GM19395 (cell line): ENCODE measurements around the gene KCNB1.
"Not testable (repeated sequence)": the region's sequence is repeated elsewhere in the genome, so short reads cannot be mapped to it uniquely, and the experiment has no call there.

ENCODE experiments used
- ATAC-seq: cut with Tn5 transposase; IDR thresholded peaks from one replicate; pipeline ENCODE4 v1.9.1; 2021; ENCODE audit warnings: mild to moderate bottlenecking, moderate library complexity; ENCODE audit not compliant: unreplicated experiment

The KCNB1 gene

GRCh38 chr20:49412254-49412653, 70.2 kb downstream of the KCNB1 start:
- no peak for ATAC-seq

- ATAC-seq: no peak
Observed at GRCh38 chr20:49411221-49411925, 71.1 kb downstream of the KCNB1 start.

- not testable (repeated sequence) for ATAC-seq
Observed at GRCh38 chr20:49409975-49410621, 72.4 kb downstream of the KCNB1 start.

GRCh38 chr20:49409302-49409974, 73.0 kb downstream of the KCNB1 start:
- ATAC-seq: no peak

GRCh38 chr20:49408509-49409104, 73.9 kb downstream of the KCNB1 start:
- ATAC-seq: no peak

GRCh38 chr20:49406666-49407065, 75.8 kb downstream of the KCNB1 start:
- no peak for ATAC-seq

GRCh38 chr20:49405696-49406095, 76.8 kb downstream of the KCNB1 start:
- no peak for ATAC-seq

GRCh38 chr20:49405062-49405683, 77.3 kb downstream of the KCNB1 start:
- ATAC-seq: no peak

GRCh38 chr20:49404461-49404860, 78.0 kb downstream of the KCNB1 start:
- no peak for ATAC-seq

GRCh38 chr20:49403911-49404310, 78.6 kb downstream of the KCNB1 start:
- no peak for ATAC-seq

- ATAC-seq: no peak
Observed at GRCh38 chr20:49403012-49403411, 79.5 kb downstream of the KCNB1 start.

- ATAC-seq: no peak
Observed at GRCh38 chr20:49400904-49401303, 81.6 kb downstream of the KCNB1 start.

- no peak for ATAC-seq
Observed at GRCh38 chr20:49400410-49400809, 82.1 kb downstream of the KCNB1 start.

GRCh38 chr20:49399329-49399728, 83.1 kb downstream of the KCNB1 start:
- ATAC-seq: no peak

- no peak for ATAC-seq
Observed at GRCh38 chr20:49398401-49399144, 83.9 kb downstream of the KCNB1 start.

- ATAC-seq: no peak
Observed at GRCh38 chr20:49397525-49397924, 84.9 kb downstream of the KCNB1 start.

GRCh38 chr20:49396230-49396629, 86.2 kb downstream of the KCNB1 start:
- ATAC-seq: no peak

- ATAC-seq: no peak
Observed at GRCh38 chr20:49395659-49396058, 86.8 kb downstream of the KCNB1 start.

- no peak for ATAC-seq
Observed at GRCh38 chr20:49395183-49395582, 87.3 kb downstream of the KCNB1 start.

- no peak for ATAC-seq
Observed at GRCh38 chr20:49394757-49395156, 87.7 kb downstream of the KCNB1 start.

- no peak for ATAC-seq
Observed at GRCh38 chr20:49394264-49394663, 88.2 kb downstream of the KCNB1 start.
